PC-3 (cell line): ENCODE results near the gene EEIG2. TPM values are rescaled to one million over a fixed set of nuclear protein-coding genes. Genes with fewer than 3 reads are reported as not detected.

Experiments
- ATAC-seq: fragments of 200-7000 bp; cut with Tn5 transposase; 2 replicates; pipeline ENCODE4 v1.9.1; 2020; ENCODE audit warnings: mild to moderate bottlenecking, moderate library complexity
- BruUV-seq: library from RNA; stranded (reverse); fragments of 400-500 nt; replicated peaks from 2 replicates; lab custom pipeline; 2021; lab: Mats Ljungman, UMichigan
- CTCF ChIA-PET: fragments of 300-600 bp; sonication (Branson Sonifier 250); formaldehyde crosslinking; loops from one replicate; lab custom pipeline; 2022; ENCODE audit warnings: antibody characterized with exemption; lab: Charles Lee
- POLR2A ChIA-PET: fragments of 300-600 bp; sonication (Branson Sonifier 250); formaldehyde crosslinking; loops from one replicate; lab custom pipeline; 2022; ENCODE audit warnings: antibody characterized with exemption; ENCODE audit not compliant: unreplicated experiment; lab: Charles Lee
- DNase-seq: peaks from one replicate; pipeline ENCODE4 v3.0.0-alpha.2; 2015
- H2AFZ ChIP-seq: fragments of 300-600 bp; sonication (generic); 2 replicates; pipeline ENCODE4 v1.6.0; 2016; ENCODE audit warnings: antibody characterized with exemption, low read length
- H3F3A ChIP-seq: fragments of 300-600 bp; sonication (generic); one replicate; pipeline ENCODE4 v1.6.0; 2017; ENCODE audit warnings: antibody characterized with exemption, low read length, control low read depth, mild to moderate bottlenecking; ENCODE audit not compliant: unreplicated experiment
- H3K27ac ChIP-seq: fragments of 300-600 bp; sonication (generic); 2 replicates; pipeline ENCODE4 v1.5.1; 2016; ENCODE audit warnings: mild to moderate bottlenecking, low read length
- H3K27me3 ChIP-seq: fragments of 300-600 bp; sonication (generic); 2 replicates; pipeline ENCODE4 v1.6.1; 2016; ENCODE audit warnings: low read length, mixed read lengths
- H3K36me3 ChIP-seq: fragments of 300-600 bp; sonication (generic); 2 replicates; pipeline ENCODE4 v1.6.1; 2016; ENCODE audit warnings: low read depth, mixed run types, low read length, mixed read lengths
- H3K4me1 ChIP-seq: fragments of 300-600 bp; sonication (generic); 2 replicates; pipeline ENCODE4 v1.5.1; 2016; ENCODE audit warnings: low read length; ENCODE audit not compliant: insufficient read depth
- H3K4me2 ChIP-seq: fragments of 300-600 bp; sonication (generic); 2 replicates; pipeline ENCODE4 v1.6.0; 2016; ENCODE audit warnings: low read length
- H3K4me3 ChIP-seq: fragments of 300-600 bp; sonication (generic); 2 replicates; pipeline ENCODE4 v1.5.1; 2016; ENCODE audit warnings: mild to moderate bottlenecking, low read length, mixed read lengths
- H3K79me2 ChIP-seq: fragments of 300-600 bp; sonication (generic); 2 replicates; pipeline ENCODE4 v1.6.1; 2017; ENCODE audit warnings: low read length, mixed read lengths
- H3K9ac ChIP-seq: fragments of 300-600 bp; sonication (generic); 2 replicates; pipeline ENCODE4 v1.6.0; 2016; ENCODE audit warnings: mild to moderate bottlenecking, low read length
- H3K9me2 ChIP-seq: fragments of 300-600 bp; sonication (generic); replicated peaks from 2 replicates; pipeline ENCODE4 v1.6.1; 2016; ENCODE audit warnings: mixed run types, low read length, mixed read lengths
- H3K9me3 ChIP-seq: fragments of 300-600 bp; sonication (generic); 2 replicates; pipeline ENCODE4 v1.6.1; 2016; ENCODE audit warnings: low read length, mixed read lengths
- H4K20me1 ChIP-seq: fragments of 300-600 bp; sonication (generic); 2 replicates; pipeline ENCODE4 v1.6.1; 2016; ENCODE audit warnings: low read length, mixed read lengths
- CTCF ChIP-seq: fragments of 300-600 bp; sonication (generic); conservative IDR thresholded peaks from 2 replicates; pipeline ENCODE4 v1.5.1; 2017; ENCODE audit warnings: antibody characterized with exemption, low read depth, mild to moderate bottlenecking, low read length
- EZH2 ChIP-seq: fragments of 300-600 bp; sonication (generic); IDR thresholded peaks from one replicate; pipeline ENCODE4 v1.6.1; 2017; ENCODE audit warnings: antibody characterized with exemption, mild to moderate bottlenecking, low read length; ENCODE audit not compliant: unreplicated experiment
- EZH2phosphoT487 ChIP-seq: fragments of 300-600 bp; sonication (generic); IDR thresholded peaks from 2 replicates; pipeline ENCODE4 v1.6.1; 2018; ENCODE audit warnings: mild to moderate bottlenecking, antibody characterized with exemption, low read length, borderline replicate concordance
- intact Hi-C: fragments of 100-400 bp; cut with micrococcal nuclease; formaldehyde crosslinking; loops from 2 replicates; pipeline ENCODE4 v1.9.0; 2023
- total RNA-seq: library from RNA; depleted of rRNA; stranded (reverse); fragments of >200 nt; gene quantifications from 2 replicates; pipeline ENCODE4 v1.2.3, GENCODE V29; 2014

The EEIG2 gene
- total RNA-seq, 1 experiment from 2014 or later = 6.2 TPM

- intact Hi-C loops = loop anchor here (5.0 kb wide), 1 partner anchor 35 kb away; no protein-coding TSS in a partner anchor
- no peaks in the 10 kb centered on the region for H3F3A ChIP-seq
- H3K79me2 ChIP-seq = no peaks in the 10 kb centered on the region
- ATAC-seq = peak; percentile 71
- no peaks in the 10 kb centered on the region for H3K9me2 ChIP-seq
- H3K27ac ChIP-seq = peak overlapping the region; percentile 86
- H3K4me3 ChIP-seq = no peak overlapping the region
- ChIA-PET CTCF (no interaction called here), POLR2A (no interaction called here)
- TF ChIP-seq EZH2 (no peak), CTCF (no peak), EZH2phosphoT487 (no peak)
- H3K9ac ChIP-seq = peak overlapping the region; percentile 71
- peak overlapping the region; percentile 23 for H3K4me2 ChIP-seq
- no peaks in the 10 kb centered on the region for H3K9me3 ChIP-seq
- no peaks in the 10 kb centered on the region for H3K36me3 ChIP-seq
- no peaks in the 10 kb centered on the region for H3K27me3 ChIP-seq
- no peak overlapping the region for H2AFZ ChIP-seq
- H4K20me1 ChIP-seq = no peaks in the 10 kb centered on the region
- BruUV-seq = TSS peak; percentile 92
- H3K4me1 ChIP-seq = peaks cover 33% of the 10 kb centered on the region
- peak; percentile 61 for DNase-seq
Measured at GRCh38 chr1:108592030-108592759, 32.3 kb downstream of the EEIG2 start.

- intact Hi-C loops = loop anchor here (5.0 kb wide), 1 partner anchor 36 kb away; no protein-coding TSS in a partner anchor
- Histone ChIP-seq H3K4me3 (no peak overlapping the region), H3K79me2 (no peaks in the 10 kb centered on the region), H3K36me3 (no peaks in the 10 kb centered on the region), H4K20me1 (no peaks in the 10 kb centered on the region), H3K27ac (no peak overlapping the region), H3K9me2 (no peaks in the 10 kb centered on the region), H3K4me2 (no peak overlapping the region), H3K9me3 (no peaks in the 10 kb centered on the region), H3K27me3 (no peaks in the 10 kb centered on the region), H3F3A (no peaks in the 10 kb centered on the region), H2AFZ (no peak overlapping the region), H3K4me1 (peaks cover 33% of the 10 kb centered on the region), H3K9ac (no peak overlapping the region)
- CTCF ChIA-PET = no interaction called here
- POLR2A ChIA-PET = no interaction called here
- BruUV-seq = no TSS peak
- TF ChIP-seq EZH2phosphoT487 = no peak
- no peak for TF ChIP-seq CTCF
- no peak for TF ChIP-seq EZH2
- ATAC-seq = no peak
- no peak for DNase-seq
Measured at GRCh38 chr1:108593448-108593847, 33.5 kb downstream of the EEIG2 start.

- intact Hi-C loops = no loop called here
- H3K79me2 ChIP-seq = no peaks in the 10 kb centered on the region
- ATAC-seq (no peak), DNase-seq (no peak)
- ChIA-PET CTCF (interaction anchor here (0.5 kb wide), 1 partner anchor 83 kb away, joined by 3 read pairs; no protein-coding TSS in a partner anchor), POLR2A (no interaction called here)
- peaks cover 27% of the 10 kb centered on the region for H3K4me1 ChIP-seq
- H3F3A ChIP-seq = no peaks in the 10 kb centered on the region
- H3K27ac ChIP-seq = no peak overlapping the region
- H3K9ac ChIP-seq = no peak overlapping the region
- no peaks in the 10 kb centered on the region for H4K20me1 ChIP-seq
- H3K27me3 ChIP-seq = no peaks in the 10 kb centered on the region
- H2AFZ ChIP-seq = no peak overlapping the region
- no peaks in the 10 kb centered on the region for H3K9me3 ChIP-seq
- no peak overlapping the region for H3K4me3 ChIP-seq
- H3K9me2 ChIP-seq = no peaks in the 10 kb centered on the region
- no TSS peak for BruUV-seq
- no peak for TF ChIP-seq EZH2
- TF ChIP-seq CTCF = no peak
- TF ChIP-seq EZH2phosphoT487 = no peak
- no peaks in the 10 kb centered on the region for H3K36me3 ChIP-seq
- no peak overlapping the region for H3K4me2 ChIP-seq
Measured at GRCh38 chr1:108595507-108595906, 35.6 kb downstream of the EEIG2 start.
